Coronary artery (tissue), 2 donors: ENCODE measurements around the gene GBA2.
A peak's percentile ranks its signal among the peaks of the same experiment; 100 is the strongest.

Experiments
- DNase-seq: peaks from one replicate; pipeline ENCODE4 v3.0.0-alpha.2; 2017; ENCODE audit warnings: low spot score
- H3K27ac ChIP-seq, 2 donors: fragments of 200-600 bp; sonication (generic); one replicate each; pipeline ENCODE4 v1.5.1; 2016 to 2019
- H3K4me3 ChIP-seq: fragments of 200-600 bp; sonication (generic); 2 replicates; pipeline ENCODE4 v1.5.1; 2016; ENCODE audit warnings: mild to moderate bottlenecking, moderate library complexity
- CTCF ChIP-seq: fragments of 200-600 bp; sonication (generic); IDR thresholded peaks from one replicate; pipeline ENCODE4 v1.5.1; 2019; ENCODE audit warnings: antibody characterized with exemption

Gene GBA2

GRCh38 chr9:35696520-35697215 is 52.4 kb downstream of the GBA2 start:
- peak overlapping the region; percentile 96 for H3K27ac ChIP-seq
- no peak for DNase-seq
- peak overlapping the region; percentile 6 for H3K4me3 ChIP-seq
- TF ChIP-seq CTCF = peak; percentile 82

GRCh38 chr9:35695943-35696401 is 53.1 kb downstream of the GBA2 start:
- Histone ChIP-seq H3K27ac (peak overlapping the region; percentile 96), H3K4me3 (peak overlapping the region; percentile 6)
- TF ChIP-seq CTCF = no peak
- DNase-seq = no peak

- Histone ChIP-seq H3K27ac (peak overlapping the region; percentile 96), H3K4me3 (peak overlapping the region; percentile 82)
- TF ChIP-seq CTCF = no peak
- DNase-seq = no peak
These were observed 57.2 kb downstream of the GBA2 start for GRCh38 chr9:35691757-35692301.

GRCh38 chr9:35691334-35691650 is 57.7 kb downstream of the GBA2 start:
- Histone ChIP-seq H3K4me3 (peak overlapping the region; percentile 82), H3K27ac (peak overlapping the region; percentile 96)
- TF ChIP-seq CTCF = no peak
- no peak for DNase-seq

- Histone ChIP-seq H3K27ac (peak overlapping the region; percentile 96), H3K4me3 (peak overlapping the region; percentile 82)
- peak; percentile 95 for DNase-seq
- no peak for TF ChIP-seq CTCF
These were observed 58.3 kb downstream of the GBA2 start for GRCh38 chr9:35690614-35691333.

GRCh38 chr9:35690294-35690613 is 58.8 kb downstream of the GBA2 start:
- peak overlapping the region; percentile 82 for H3K4me3 ChIP-seq
- TF ChIP-seq CTCF = no peak
- peak overlapping the region; percentile 96 for H3K27ac ChIP-seq
- no peak for DNase-seq
